HG03139 (cell line): Measurements from ENCODE around the gene SLC8A1.

ENCODE experiments used
- ATAC-seq: cut with Tn5 transposase; IDR thresholded peaks from one replicate; pipeline ENCODE4 v1.9.1; 2021; ENCODE audit not compliant: unreplicated experiment

Gene SLC8A1

DNA sequence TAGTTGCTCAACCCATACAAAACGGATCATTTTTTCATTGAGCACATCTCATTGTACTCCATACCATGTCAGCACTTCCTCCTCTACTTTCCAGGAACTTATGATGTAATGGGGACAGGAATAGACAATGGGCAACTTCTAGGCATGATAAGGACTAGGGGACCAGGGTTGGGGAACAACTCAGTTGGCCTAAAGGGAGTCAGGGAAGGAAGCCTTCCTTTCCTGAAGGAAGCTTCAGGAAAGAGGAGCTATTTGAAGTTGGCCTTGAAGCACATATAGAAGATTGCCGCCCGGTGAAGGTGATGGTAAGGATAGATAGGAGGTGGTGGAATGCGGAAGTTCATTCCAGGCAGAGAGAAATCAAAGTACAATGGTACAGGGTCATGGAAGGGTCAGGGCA lies 283.9 kb downstream of the SLC8A1 start:
- ATAC-seq: no peak

- no peak for ATAC-seq
These were observed 285.9 kb downstream of the SLC8A1 start for GRCh38 chr2:40166006-40166405.

DNA sequence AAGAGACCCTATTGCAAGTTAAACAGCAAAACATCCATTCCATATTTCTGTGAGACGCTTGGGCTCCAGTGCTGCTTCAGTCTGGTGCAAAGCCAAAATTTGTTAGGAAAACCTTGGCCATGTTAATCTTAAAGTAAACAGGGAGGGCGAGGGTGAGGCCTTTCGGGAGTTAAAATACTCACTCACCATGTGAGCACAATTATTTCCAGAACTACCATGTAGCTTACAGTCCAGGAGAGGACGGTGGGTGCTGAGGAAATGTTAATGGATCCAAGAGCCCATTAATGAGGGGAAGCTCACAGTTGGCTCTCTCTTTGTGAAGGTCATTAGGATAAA lies 286.4 kb downstream of the SLC8A1 start:
- no peak for ATAC-seq

- ATAC-seq: no peak
These were observed 287.0 kb downstream of the SLC8A1 start for GRCh38 chr2:40164736-40165508.

DNA sequence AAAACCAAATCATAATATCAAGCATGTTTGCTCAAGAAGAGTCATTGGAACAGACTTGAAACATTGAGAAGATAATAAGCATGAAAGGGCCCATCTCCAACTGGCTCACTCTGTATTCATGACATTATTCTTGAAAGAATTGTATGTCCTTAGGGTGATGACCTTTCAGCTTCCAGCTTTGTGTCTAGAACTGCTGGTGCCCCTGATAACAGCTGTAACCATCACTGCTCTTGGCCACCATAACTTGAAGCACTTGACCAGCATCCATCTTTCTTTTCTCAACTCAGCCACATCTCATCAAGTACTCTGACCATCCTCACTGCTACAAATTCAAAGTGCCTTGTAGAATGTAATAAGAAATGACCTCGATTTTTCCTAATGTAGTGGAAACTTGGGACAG lies 289.9 kb downstream of the SLC8A1 start:
- ATAC-seq: no peak

- no peak for ATAC-seq
These were observed 291.1 kb downstream of the SLC8A1 start for GRCh38 chr2:40160751-40161218.

- ATAC-seq: no peak
These were observed 292.6 kb downstream of the SLC8A1 start for GRCh38 chr2:40159333-40159732.

GRCh38 chr2:40158781-40159180 lies 293.1 kb downstream of the SLC8A1 start:
- ATAC-seq: no peak

DNA sequence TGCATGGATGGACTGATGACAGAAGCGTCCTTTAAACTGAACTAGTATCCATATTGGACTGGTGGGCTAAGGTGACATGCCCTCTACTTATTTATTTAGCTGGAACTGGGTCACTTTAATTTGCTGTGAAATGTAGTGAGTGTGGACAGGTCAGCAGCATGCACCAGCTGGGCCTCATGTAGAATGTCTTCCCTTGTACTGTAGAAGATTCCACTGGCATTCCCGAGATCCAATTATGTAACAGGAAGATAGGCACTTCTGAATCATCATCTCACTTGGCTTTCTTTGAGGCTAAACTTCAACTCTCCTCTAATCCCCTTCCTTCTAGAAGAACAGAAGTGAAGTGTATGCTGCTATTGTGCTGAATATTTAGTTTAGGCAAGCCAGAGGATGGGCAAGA lies 296.2 kb downstream of the SLC8A1 start:
- no peak for ATAC-seq

DNA sequence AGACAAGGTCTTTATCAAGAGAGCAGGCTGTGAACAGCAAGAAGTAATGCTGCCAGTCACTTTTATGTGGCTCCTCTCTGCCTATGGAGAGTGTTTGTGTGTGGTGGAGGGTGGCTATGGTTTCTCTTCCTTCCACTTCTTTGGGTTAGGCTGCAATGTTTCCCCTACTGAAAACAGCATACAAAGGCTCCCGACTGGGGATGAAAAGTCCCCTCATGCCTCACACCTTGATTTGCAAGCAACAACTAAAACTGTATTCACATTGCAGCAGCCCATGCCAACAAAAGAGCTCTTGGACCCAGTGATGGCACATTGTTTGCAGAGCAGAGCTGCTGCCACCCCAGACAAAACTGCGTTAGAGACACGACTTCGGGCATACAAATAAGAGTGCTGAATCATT lies 301.6 kb downstream of the SLC8A1 start:
- ATAC-seq: no peak

DNA sequence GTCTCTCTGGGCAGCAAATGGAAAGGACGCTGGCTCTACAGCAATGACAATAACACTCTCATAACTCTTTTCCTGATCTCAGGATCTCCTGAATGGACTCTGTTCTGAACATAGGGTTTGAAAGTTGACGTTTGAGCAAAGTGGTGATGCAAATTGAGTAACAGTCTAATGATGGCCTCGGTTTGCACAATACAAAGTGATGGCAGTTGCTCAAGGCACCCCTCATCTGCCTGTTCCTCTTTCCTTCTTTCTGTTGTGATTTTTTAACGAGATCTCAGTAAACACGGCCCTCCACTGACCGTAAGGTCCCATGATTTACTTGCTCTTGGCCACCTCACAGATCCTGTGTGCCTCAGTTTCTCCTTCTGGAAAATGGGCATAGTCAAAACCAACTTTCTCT lies 303.6 kb downstream of the SLC8A1 start:
- ATAC-seq: no peak

DNA sequence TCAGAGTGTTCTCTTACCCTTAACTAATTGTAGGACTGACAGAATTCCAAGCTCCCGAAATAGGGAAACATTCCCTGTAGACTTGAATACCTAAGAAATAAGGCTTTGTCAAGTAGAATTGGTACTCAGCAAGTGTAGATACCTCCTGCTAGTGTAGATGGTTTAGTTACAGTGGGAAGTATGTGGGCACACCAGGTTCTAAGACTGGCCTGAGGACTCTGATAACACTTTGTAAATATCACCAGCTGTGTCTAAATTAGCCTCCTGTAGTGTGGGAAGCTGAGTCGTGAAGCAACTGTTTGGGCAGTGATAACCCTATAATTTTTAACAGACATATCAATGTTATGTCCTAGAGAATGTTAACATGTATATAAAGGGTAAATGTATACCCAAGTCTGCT lies 304.5 kb downstream of the SLC8A1 start:
- no peak for ATAC-seq

DNA sequence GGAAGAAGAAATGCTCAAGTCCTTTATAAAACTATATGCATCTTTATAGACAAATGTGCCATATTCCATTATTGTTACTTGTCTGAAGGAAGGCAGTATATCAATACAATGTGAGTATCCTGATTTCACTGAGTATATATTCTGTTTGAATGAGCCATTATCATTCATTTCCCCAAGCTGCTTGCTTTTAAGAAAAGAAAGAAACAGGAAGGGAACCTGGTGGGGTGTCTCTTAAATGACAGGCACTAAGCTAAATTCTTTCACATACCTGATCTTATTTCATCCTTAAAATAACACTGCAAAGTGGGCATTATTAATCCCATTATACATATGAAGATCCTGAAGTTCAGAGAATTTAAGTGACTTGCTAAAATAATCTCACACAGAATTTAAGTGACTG lies 307.9 kb downstream of the SLC8A1 start:
- ATAC-seq: no peak

DNA sequence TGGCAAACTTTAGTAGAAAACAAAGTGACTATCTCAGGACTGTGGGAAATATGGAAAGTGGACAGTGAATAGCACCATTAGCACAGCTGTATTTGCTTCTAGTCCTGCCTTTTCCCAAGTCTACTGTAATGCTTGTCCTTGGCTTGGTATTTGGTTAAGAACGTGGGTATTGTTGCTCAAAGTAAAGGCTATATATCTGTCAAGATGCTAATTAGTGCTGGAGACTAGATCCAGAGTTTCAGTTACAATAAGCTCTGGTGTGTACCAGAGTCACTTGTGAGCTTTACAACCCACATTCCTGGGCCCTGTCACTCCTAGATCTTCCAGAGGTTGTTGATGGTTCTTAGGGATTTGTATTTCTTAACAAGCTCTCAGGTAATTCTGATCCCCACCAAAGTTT lies 313.6 kb downstream of the SLC8A1 start:
- ATAC-seq: no peak

DNA sequence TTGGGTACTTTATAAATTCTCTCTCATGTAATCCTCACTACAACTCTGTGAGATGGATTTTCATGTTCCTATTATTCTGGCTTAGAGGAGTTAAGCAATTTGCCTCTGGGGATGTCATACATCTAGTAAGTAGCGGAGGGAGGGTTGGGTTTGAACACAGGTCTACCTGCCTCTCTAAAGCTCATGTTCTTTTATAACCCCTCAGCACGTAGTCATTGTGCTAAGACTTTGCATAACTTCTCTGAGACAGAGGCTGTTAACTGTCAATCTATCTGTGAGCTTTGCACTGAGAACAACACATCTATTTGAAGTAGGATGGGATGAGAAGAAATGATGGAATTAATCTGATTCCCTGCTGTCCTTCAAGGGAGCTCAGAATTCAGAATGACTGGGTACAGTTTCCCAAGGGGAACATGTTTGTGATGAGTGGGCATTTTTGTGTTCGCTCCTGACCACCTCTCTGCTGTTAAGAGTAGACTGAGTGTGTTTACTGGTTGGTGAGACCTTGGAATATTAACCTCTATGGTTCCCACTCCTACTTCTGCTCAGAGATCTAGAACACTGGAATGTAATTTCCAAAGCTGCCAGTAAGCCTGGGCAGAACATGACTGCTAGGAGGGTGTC lies 320.7 kb downstream of the SLC8A1 start:
- ATAC-seq: no peak

GRCh38 chr2:40130251-40130994 lies 321.5 kb downstream of the SLC8A1 start:
- ATAC-seq: no peak

DNA sequence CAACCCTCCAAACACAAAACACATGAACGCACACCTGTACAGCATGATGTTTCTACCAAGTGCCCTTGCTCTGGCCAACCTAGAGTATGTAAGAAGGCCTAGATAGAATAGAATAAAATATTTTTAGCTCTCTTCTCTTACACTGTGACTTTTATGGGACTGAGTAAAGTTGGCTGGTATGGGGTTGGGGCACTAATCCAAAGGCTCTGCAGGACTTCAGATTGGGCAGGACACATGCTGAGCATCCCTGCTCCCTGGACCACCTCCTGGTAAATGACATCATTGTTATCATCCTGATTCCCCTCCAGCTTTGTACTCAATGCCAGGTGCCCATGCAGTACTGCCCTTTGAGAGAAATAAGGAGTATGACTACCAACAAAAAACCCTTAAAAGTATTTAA lies 322.2 kb downstream of the SLC8A1 start:
- ATAC-seq: no peak

GRCh38 chr2:40128796-40129195 lies 323.1 kb downstream of the SLC8A1 start:
- no peak for ATAC-seq

- ATAC-seq: no peak
These were observed 323.9 kb downstream of the SLC8A1 start for GRCh38 chr2:40127890-40128557.

GRCh38 chr2:40127146-40127545 lies 324.7 kb downstream of the SLC8A1 start:
- ATAC-seq: no peak

DNA sequence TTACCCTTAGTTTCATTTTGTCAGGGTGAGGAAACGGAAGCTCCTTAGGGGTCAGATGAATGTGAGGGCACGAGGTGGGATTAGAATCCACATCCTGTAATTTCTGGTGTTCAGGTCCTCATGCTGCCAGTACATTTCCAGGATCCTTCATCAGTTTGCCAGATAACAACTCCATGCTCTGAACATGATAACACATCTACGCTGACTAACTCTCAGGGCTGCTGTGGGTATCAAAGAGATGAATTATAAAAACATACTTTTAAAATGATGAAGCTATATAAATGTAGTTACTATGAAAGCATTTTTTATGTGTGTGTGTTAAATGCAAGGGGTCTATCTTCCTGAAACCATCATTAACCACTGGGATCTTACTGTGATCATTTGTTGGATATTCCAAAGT lies 325.9 kb downstream of the SLC8A1 start:
- no peak for ATAC-seq

- no peak for ATAC-seq
These were observed 328.1 kb downstream of the SLC8A1 start for GRCh38 chr2:40123746-40124145.
